B cell (primary cell): ENCODE measurements around the gene TGM3.
A peak's percentile ranks its signal among the peaks of the same experiment; 100 is the strongest.

Source experiments
- CTCF ChIP-seq: fragments of 200-600 bp; IDR thresholded peaks from one replicate; pipeline ENCODE4 v1.8.0; 2022; ENCODE audit warnings: antibody characterized with exemption, mild to moderate bottlenecking
- EZH2 ChIP-seq: IDR thresholded peaks from 2 replicates; pipeline ENCODE4 v1.6.1; 2012; ENCODE audit warnings: borderline replicate concordance, low read depth, mild to moderate bottlenecking, moderate library complexity, low read length; ENCODE audit not compliant: insufficient read depth, poor library complexity, severe bottlenecking

- TF ChIP-seq CTCF (peak; percentile 19), EZH2 (no peak)
These were observed 4.2 kb downstream of the TGM3 start for GRCh38 chr20:2300002-2300401.
